ENCODE data around the gene UACA. TPM values are rescaled to one million over a fixed set of nuclear protein-coding genes. Genes with fewer than 3 reads are reported as not detected.

UACA gene
- total RNA-seq, 6 experiments from 2014 or later: 119 to 309 (median 142) TPM

DNA sequence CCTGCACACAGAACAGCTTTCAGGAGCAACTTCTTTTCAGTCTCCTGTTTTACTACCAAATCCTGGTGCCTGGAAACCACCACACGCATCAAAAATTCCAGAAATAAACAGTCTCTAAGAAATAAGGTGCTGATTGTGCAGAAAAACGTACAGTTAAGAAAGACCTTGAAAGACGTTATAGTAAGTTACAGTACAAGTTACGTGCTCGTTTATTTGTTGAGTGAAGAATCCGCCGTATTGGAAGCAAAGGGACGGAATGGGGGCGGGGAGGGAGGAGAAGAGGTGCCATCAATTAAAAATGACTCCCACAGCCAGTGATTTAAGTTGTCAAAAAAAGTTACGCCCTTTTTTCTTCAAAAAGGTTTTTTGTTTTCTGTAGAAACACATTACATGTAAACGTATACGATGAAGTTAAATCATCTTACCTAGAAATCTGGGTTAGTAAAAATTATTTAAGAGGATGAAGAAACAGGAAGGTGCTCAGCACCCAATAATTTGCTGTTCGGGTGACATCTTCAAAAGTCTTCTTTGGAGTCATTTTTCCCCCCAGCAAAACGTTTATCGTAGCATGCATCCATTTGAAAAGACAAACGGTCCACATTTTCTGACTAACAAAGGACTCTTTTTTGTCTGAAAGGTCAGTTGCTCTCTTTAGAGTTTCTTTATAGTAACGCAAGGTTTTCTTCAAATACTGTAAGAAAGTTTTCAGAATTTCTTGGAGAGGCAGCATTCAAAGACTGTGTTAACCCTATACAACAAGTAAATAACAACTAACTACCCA lies 782 bp upstream of the UACA start:
- no peak for DNase-seq
- TF ChIP-seq, protein P1, sequence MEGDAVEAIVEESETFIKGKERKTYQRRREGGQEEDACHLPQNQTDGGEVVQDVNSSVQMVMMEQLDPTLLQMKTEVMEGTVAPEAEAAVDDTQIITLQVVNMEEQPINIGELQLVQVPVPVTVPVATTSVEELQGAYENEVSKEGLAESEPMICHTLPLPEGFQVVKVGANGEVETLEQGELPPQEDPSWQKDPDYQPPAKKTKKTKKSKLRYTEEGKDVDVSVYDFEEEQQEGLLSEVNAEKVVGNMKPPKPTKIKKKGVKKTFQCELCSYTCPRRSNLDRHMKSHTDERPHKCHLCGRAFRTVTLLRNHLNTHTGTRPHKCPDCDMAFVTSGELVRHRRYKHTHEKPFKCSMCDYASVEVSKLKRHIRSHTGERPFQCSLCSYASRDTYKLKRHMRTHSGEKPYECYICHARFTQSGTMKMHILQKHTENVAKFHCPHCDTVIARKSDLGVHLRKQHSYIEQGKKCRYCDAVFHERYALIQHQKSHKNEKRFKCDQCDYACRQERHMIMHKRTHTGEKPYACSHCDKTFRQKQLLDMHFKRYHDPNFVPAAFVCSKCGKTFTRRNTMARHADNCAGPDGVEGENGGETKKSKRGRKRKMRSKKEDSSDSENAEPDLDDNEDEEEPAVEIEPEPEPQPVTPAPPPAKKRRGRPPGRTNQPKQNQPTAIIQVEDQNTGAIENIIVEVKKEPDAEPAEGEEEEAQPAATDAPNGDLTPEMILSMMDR (IDR thresholded peaks at IDR 0.05): no peak
- Mint-ChIP-seq H3K4me3 (peak overlapping the region; percentile 99), H3K27me3 (ENCODE audit: insufficient read depth) (no peaks in the 10 kb centered on the region; the same call in 1 of the 2 replicates), H3K4me1 (ENCODE audit: low read depth) (peaks cover 69% of the 10 kb centered on the region), H3K27ac (peak overlapping the region; percentile 84), H3K9me3 (no peaks in the 10 kb centered on the region), H3K36me3 (ENCODE audit: low read depth) (peaks cover 27% of the 10 kb centered on the region)

GRCh38 chr15:70762469-70763119 lies 764 bp downstream of the UACA start:
- H3K9me3 Mint-ChIP-seq: no peaks in the 10 kb centered on the region
- no peaks in the 10 kb centered on the region; the same call in 1 of the 2 replicates for H3K27me3 Mint-ChIP-seq (ENCODE audit: insufficient read depth)
- TF ChIP-seq, protein P1 (IDR thresholded peaks at IDR 0.05): no peak
- H3K36me3 Mint-ChIP-seq (ENCODE audit: low read depth): peaks cover 41% of the 10 kb centered on the region
- peak overlapping the region; percentile 84 for H3K27ac Mint-ChIP-seq
- H3K4me1 Mint-ChIP-seq (ENCODE audit: low read depth): peaks cover 72% of the 10 kb centered on the region
- peak; percentile 66 for DNase-seq
- H3K4me3 Mint-ChIP-seq: peak overlapping the region; percentile 99

GRCh38 chr15:70761931-70762468 lies 1.4 kb downstream of the UACA start:
- H3K36me3 Mint-ChIP-seq (ENCODE audit: low read depth): peaks cover 45% of the 10 kb centered on the region
- no peak for DNase-seq
- H3K4me3 Mint-ChIP-seq: peak overlapping the region; percentile 99
- H3K27me3 Mint-ChIP-seq (ENCODE audit: insufficient read depth): no peaks in the 10 kb centered on the region; the same call in 1 of the 2 replicates
- no peaks in the 10 kb centered on the region for H3K9me3 Mint-ChIP-seq
- H3K27ac Mint-ChIP-seq: peak overlapping the region; percentile 84
- peaks cover 75% of the 10 kb centered on the region for H3K4me1 Mint-ChIP-seq (ENCODE audit: low read depth)
- TF ChIP-seq, protein P1 (IDR thresholded peaks at IDR 0.05): no peak

DNA sequence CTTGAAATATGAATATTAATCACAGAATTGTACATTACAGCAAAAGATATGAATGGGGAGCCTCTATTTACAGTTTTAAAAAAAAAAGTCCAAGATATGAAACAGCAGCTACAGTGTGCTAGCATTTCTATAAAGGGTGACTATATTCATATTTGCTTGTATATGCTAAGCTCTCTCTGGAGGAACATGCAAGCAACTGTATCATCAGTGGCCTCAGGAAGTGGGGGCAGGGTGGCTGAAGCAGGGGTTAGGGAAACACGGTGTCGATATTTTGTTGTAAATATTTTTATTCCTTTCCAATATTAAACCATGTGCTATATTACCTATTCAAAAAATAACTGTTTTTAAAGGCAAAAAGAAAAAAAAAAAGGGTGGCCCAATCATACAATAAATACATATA lies 2.3 kb downstream of the UACA start:
- no peaks in the 10 kb centered on the region for H3K9me3 Mint-ChIP-seq
- TF ChIP-seq, protein P1 (IDR thresholded peaks at IDR 0.05): no peak
- H3K27ac Mint-ChIP-seq: peak overlapping the region; percentile 47; the same call in 1 of the 2 replicates
- no peak for DNase-seq
- H3K4me1 Mint-ChIP-seq (ENCODE audit: low read depth): peaks cover 71% of the 10 kb centered on the region
- peaks cover 46% of the 10 kb centered on the region for H3K36me3 Mint-ChIP-seq (ENCODE audit: low read depth)
- H3K27me3 Mint-ChIP-seq (ENCODE audit: insufficient read depth): no peaks in the 10 kb centered on the region; the same call in 1 of the 2 replicates
- peak overlapping the region; percentile 99 for H3K4me3 Mint-ChIP-seq

DNA sequence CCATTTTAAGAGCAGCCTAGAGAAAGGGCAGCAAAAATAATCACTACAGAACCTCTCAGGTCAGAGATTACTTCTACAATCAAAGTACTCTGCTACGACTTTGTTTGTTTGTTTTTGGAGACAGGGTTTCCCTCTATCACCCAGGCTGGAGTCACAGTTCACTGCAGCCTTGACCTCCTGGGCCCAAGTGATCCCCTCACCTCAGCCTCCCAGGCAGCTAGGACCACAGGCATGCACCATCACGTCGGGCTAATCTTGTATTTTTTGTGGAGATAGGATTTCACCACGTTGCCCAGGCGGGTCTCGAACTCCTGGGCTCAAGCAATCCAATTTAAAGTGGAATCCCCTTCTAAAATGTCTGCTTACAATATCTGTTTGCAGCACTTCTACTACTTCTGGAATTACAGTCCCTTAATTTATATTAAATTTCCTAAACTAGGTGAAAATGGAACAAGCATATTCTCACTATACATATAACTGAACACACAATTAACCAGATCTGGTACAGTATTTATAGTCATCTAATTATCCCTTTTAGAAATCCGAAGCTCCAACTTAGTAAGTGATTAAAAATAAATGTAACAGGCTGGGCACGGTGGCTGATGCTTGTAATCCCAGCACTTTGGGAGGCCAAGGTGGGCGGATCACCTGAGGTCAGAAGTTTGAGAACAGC lies 4.4 kb downstream of the UACA start:
- Mint-ChIP-seq H3K36me3 (ENCODE audit: low read depth) (peaks cover 46% of the 10 kb centered on the region), H3K4me3 (peak overlapping the region; percentile 76), H3K27ac (peak overlapping the region; percentile 63), H3K27me3 (ENCODE audit: insufficient read depth) (no peaks in the 10 kb centered on the region; the same call in 1 of the 2 replicates), H3K4me1 (ENCODE audit: low read depth) (peaks cover 69% of the 10 kb centered on the region), H3K9me3 (no peaks in the 10 kb centered on the region)
- TF ChIP-seq, protein P1 (IDR thresholded peaks at IDR 0.05): no peak
- no peak for DNase-seq
